OCI-LY7 (cell line): Measurements from ENCODE around the gene TNK1. TPM values are rescaled to one million over a fixed set of nuclear protein-coding genes. Genes with fewer than 3 reads are reported as not detected.
"Not testable (repeated sequence)": the region's sequence is repeated elsewhere in the genome, so short reads cannot be mapped to it uniquely, and the experiment has no call there.

Experiments used
- BruUV-seq: library from RNA; stranded (reverse); fragments of 400-500 nt; replicated peaks from 2 replicates; lab custom pipeline; 2021; lab: Mats Ljungman, UMichigan
- CTCF ChIA-PET: fragments of 300-600 bp; sonication (Branson Sonifier 250); formaldehyde crosslinking; loops from one replicate; lab custom pipeline; 2022; ENCODE audit warnings: antibody characterized with exemption; ENCODE audit not compliant: unreplicated experiment; lab: Charles Lee
- POLR2A ChIA-PET: fragments of 300-600 bp; sonication (Branson Sonifier 250); formaldehyde crosslinking; loops from one replicate; lab custom pipeline; 2022; ENCODE audit warnings: antibody characterized with exemption; lab: Charles Lee
- DNase-seq: peaks from one replicate; pipeline ENCODE4 v3.0.0-alpha.2; 2015; ENCODE audit warnings: low spot score
- H2AFZ ChIP-seq: fragments of 200-600 bp; sonication (generic), shearing (Covaris generic); 2 replicates; pipeline ENCODE4 v1.6.1; 2014; ENCODE audit warnings: mild to moderate bottlenecking, antibody characterized with exemption, low read length, moderate library complexity
- H3K27ac ChIP-seq: fragments of 200-600 bp; sonication (generic); 2 replicates; pipeline ENCODE4 v1.5.1; 2014; ENCODE audit warnings: mixed run types, low read depth, mild to moderate bottlenecking, moderate library complexity, low read length, inconsistent platforms; ENCODE audit not compliant: poor library complexity, severe bottlenecking
- H3K36me3 ChIP-seq: fragments of 200-600 bp; sonication (generic); 2 replicates; pipeline ENCODE4 v1.6.1; 2014; ENCODE audit warnings: mild to moderate bottlenecking, antibody characterized with exemption, low read length, moderate library complexity, mixed read lengths; ENCODE audit not compliant: insufficient read depth
- H3K4me1 ChIP-seq: fragments of 200-600 bp; sonication (generic); 2 replicates; pipeline ENCODE4 v1.5.1; 2014; ENCODE audit warnings: mild to moderate bottlenecking, low read length; ENCODE audit not compliant: insufficient read depth, poor library complexity, severe bottlenecking
- H3K4me2 ChIP-seq: fragments of 200-600 bp; sonication (generic); 2 replicates; pipeline ENCODE4 v1.6.1; 2014; ENCODE audit warnings: mild to moderate bottlenecking, low read length
- H3K4me3 ChIP-seq: fragments of 200-600 bp; sonication (generic); 2 replicates; pipeline ENCODE4 v1.5.1; 2014; ENCODE audit warnings: mild to moderate bottlenecking, low read depth, low read length; ENCODE audit not compliant: poor library complexity, severe bottlenecking
- H3K79me2 ChIP-seq: fragments of 200-600 bp; sonication (generic); 2 replicates; pipeline ENCODE4 v1.6.1; 2016; ENCODE audit warnings: low read depth, mild to moderate bottlenecking, low read length, moderate library complexity, mixed read lengths; ENCODE audit not compliant: insufficient read depth
- H3K9me2 ChIP-seq: fragments of 200-600 bp; sonication (generic); 2 replicates; pipeline ENCODE4 v1.6.1; 2016; ENCODE audit warnings: mild to moderate bottlenecking, low read length, mixed read lengths; ENCODE audit not compliant: insufficient read depth
- H3K9me3 ChIP-seq: fragments of 200-600 bp; sonication (generic); 2 replicates; pipeline ENCODE4 v1.6.1; 2014; ENCODE audit warnings: mild to moderate bottlenecking, mixed run types, low read length, mixed read lengths
- H4K20me1 ChIP-seq: fragments of 200-600 bp; sonication (generic); 2 replicates; pipeline ENCODE4 v1.6.1; 2014; ENCODE audit warnings: mild to moderate bottlenecking, antibody characterized with exemption, low read length, moderate library complexity, mixed read lengths; ENCODE audit not compliant: insufficient read depth
- CTCF ChIP-seq: fragments of 200-600 bp; sonication (generic); conservative IDR thresholded peaks from 2 replicates; pipeline ENCODE4 v1.5.1; 2014; ENCODE audit warnings: mild to moderate bottlenecking, antibody characterized with exemption, low read length, moderate library complexity, mixed read lengths
- EZH2phosphoT487 ChIP-seq: fragments of 200-600 bp; sonication (generic); IDR thresholded peaks from 2 replicates; pipeline ENCODE4 v1.6.1; 2018; ENCODE audit warnings: low read depth, borderline replicate concordance, mild to moderate bottlenecking, mixed run types, antibody characterized with exemption, low read length, moderate library complexity, mixed read lengths
- intact Hi-C: fragments of 100-400 bp; cut with micrococcal nuclease; formaldehyde crosslinking; loops from one replicate; pipeline ENCODE4 v1.10.0; 2022; ENCODE audit not compliant: unreplicated experiment
- total RNA-seq, 2 experiments: library from RNA; depleted of rRNA in 1 of 2; stranded (reverse); fragments of >200 nt in 1 of 2; shearing (Covaris generic) in 1 of 2; gene quantifications; 2 replicates each; pipeline ENCODE4 v1.2.3, GENCODE V29; 2014 to 2022

Gene TNK1
- total RNA-seq, 2 experiments from 2014 or later, result 5.0 to 6.4 TPM

DNA sequence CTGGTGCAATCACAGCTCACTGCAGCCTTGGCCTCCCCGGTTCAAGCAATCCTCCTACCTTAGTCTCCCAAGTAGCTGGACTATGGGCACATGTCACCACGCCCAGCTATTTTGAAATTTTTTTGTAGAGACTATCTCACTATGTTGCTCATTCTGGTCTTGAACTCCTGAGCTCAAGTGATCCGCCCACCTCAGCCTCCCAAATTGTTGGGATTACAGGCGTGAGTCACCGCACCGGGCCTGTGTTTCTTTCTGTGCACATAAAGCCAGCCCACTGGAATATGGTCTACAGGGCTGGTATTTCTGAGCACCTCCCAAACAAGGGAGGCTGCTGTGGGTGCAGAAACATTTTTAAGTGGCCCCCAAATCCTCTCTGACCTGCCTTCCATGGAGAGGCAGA is 17.6 kb upstream of the TNK1 start:
- BruUV-seq, result no TSS peak
- Histone ChIP-seq H3K79me2 (no peaks in the 10 kb centered on the region), H3K4me3 (no peak overlapping the region), H4K20me1 (no peaks in the 10 kb centered on the region), H3K4me2 (no peak overlapping the region), H3K9me3 (no peaks in the 10 kb centered on the region), H3K36me3 (no peaks in the 10 kb centered on the region), H3K4me1 (no peaks in the 10 kb centered on the region), H3K9me2 (no peaks in the 10 kb centered on the region), H3K27ac (no peak overlapping the region), H2AFZ (no peak overlapping the region)
- intact Hi-C loops, result no loop called here
- CTCF ChIA-PET, result no interaction called here
- DNase-seq, result no peak
- TF ChIP-seq CTCF (no peak), EZH2phosphoT487 (no peak)
- POLR2A ChIA-PET, result interaction anchor here (0.7 kb wide), 1 partner anchor 30 kb away, joined by 3 read pairs; no protein-coding TSS in a partner anchor

DNA sequence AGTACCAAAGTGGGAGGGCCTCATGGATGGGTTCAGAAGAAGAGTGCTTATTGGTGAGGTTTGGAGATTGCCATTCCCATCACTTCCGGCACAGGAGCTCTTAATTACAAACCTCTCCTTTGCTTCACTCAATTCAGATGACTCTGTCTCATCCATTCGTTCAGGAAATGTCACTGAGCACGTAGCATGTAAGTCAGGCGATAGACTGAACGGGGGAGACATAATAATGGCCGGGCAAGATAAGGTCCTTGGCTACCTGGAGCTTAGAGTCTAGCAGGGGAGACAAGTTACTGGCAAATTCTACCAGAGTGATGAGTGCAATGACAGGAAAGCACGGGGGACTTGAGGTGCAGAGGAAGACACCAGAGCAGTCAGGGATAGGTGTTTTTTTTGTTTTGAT is 14.9 kb upstream of the TNK1 start:
- H3K9me3 ChIP-seq, BruUV-seq, H3K27ac ChIP-seq, H3K9me2 ChIP-seq, POLR2A ChIA-PET, H3K4me1 ChIP-seq, H2AFZ ChIP-seq, DNase-seq, H3K36me3 ChIP-seq, H3K4me3 ChIP-seq, H3K4me2 ChIP-seq, intact Hi-C loops, H3K79me2 ChIP-seq, H4K20me1 ChIP-seq, CTCF ChIA-PET: not testable (repeated sequence)

GRCh38 chr17:7367083-7367482 is 13.8 kb upstream of the TNK1 start:
- TF ChIP-seq EZH2phosphoT487 (no peak), CTCF (no peak)

More at GRCh38 chr17:7367083-7367482, 13.8 kb upstream of the TNK1 start:
- DNase-seq, result no peak
- CTCF ChIA-PET, result no interaction called here
- Histone ChIP-seq H3K79me2 (no peaks in the 10 kb centered on the region), H3K27ac (no peak overlapping the region), H3K9me2 (no peaks in the 10 kb centered on the region), H3K4me2 (no peak overlapping the region), H3K4me3 (no peak overlapping the region), H3K4me1 (no peaks in the 10 kb centered on the region), H3K9me3 (no peaks in the 10 kb centered on the region), H2AFZ (no peak overlapping the region), H3K36me3 (no peaks in the 10 kb centered on the region), H4K20me1 (no peaks in the 10 kb centered on the region)
- POLR2A ChIA-PET, result interaction anchor here (0.6 kb wide), 1 partner anchor 78 kb away, joined by 4 read pairs; no protein-coding TSS in a partner anchor
- intact Hi-C loops, result no loop called here
- no TSS peak for BruUV-seq
